ENCODE results near the gene FBXO31. TPM values are rescaled to one million over a fixed set of nuclear protein-coding genes. Genes with fewer than 3 reads are reported as not detected.

FBXO31 gene
- total RNA-seq, 2 experiments from 2014 or later: 35.7 to 38.9 TPM

DNA sequence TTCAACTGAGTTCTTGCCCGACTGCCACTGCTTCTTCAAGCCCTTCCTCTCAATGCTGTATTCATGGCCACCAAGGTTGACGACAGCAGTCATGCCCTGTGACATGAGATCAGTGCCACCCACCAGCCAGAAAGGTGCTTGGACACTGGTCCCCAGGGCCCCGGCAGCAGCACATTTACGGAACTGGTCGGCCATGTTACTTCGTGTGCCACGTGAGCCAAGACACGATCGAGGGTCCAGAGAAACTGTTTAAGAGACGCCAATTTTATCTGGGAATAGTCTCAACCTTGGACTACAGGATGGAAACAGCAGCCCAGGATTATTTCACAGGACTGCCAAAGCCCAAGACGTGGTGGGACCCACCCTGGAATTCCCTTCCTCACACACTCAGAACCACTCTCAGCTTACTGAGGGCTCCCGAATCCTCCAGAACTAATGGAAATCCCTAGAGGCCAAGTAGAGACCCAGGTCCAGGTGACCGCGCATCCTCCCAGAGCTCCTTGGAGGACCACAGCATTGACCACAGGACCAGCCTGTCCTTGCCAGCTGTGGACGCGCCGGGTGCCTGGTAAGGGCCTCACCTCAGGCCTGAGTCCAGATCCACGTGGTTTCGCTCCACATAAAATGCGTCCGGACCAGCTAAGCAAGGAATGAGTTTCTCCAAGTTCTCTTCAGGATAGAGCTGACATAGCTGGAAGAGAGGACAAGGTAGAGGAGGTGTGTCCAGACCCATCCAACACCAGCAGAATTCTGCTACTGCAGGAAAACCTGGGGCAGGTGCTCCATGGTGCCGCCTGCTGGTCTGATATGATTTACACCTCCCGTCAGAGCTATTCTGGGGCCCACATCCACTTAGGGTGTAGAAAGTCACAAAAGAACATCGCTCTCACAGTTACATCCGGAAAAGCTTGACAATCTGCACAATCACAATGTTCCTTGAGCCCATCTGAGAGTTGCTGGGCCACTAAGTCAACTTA is 36.7 kb upstream of the FBXO31 start:
- no peaks in the 10 kb centered on the region for H3K4me1 Mint-ChIP-seq (ENCODE audit: low read depth)
- ChIA-PET POLR2A (no interaction called here), CTCF (no interaction called here)
- H3K4me3 Mint-ChIP-seq: no peak overlapping the region
- no peaks in the 10 kb centered on the region for H3K9me3 Mint-ChIP-seq
- no peaks in the 10 kb centered on the region for H3K27me3 Mint-ChIP-seq
- Histone ChIP-seq H3K27me3 (ENCODE audit: control insufficient read depth in 1 of 2, insufficient read depth in 2 of 2, low read length in 2 of 2) (no peaks in the 10 kb centered on the region), H3K9me3 (ENCODE audit: control insufficient read depth in 1 of 2, insufficient read depth in 1 of 2, low read length in 2 of 2) (no peaks in the 10 kb centered on the region), H3K36me3 (ENCODE audit: insufficient read depth, low read length) (peaks cover 59% of the 10 kb centered on the region), H3K4me3 (ENCODE audit: low read length) (no peak overlapping the region), H3K27ac (ENCODE audit: low read depth in 1 of 2, low read length in 2 of 2) (no peak overlapping the region), H3K4me1 (ENCODE audit: insufficient read depth, low read length) (no peaks in the 10 kb centered on the region)
- peaks cover 70% of the 10 kb centered on the region for H3K36me3 Mint-ChIP-seq (ENCODE audit: low read depth)
- no peak overlapping the region for H3K27ac Mint-ChIP-seq
- TF ChIP-seq, protein P1, sequence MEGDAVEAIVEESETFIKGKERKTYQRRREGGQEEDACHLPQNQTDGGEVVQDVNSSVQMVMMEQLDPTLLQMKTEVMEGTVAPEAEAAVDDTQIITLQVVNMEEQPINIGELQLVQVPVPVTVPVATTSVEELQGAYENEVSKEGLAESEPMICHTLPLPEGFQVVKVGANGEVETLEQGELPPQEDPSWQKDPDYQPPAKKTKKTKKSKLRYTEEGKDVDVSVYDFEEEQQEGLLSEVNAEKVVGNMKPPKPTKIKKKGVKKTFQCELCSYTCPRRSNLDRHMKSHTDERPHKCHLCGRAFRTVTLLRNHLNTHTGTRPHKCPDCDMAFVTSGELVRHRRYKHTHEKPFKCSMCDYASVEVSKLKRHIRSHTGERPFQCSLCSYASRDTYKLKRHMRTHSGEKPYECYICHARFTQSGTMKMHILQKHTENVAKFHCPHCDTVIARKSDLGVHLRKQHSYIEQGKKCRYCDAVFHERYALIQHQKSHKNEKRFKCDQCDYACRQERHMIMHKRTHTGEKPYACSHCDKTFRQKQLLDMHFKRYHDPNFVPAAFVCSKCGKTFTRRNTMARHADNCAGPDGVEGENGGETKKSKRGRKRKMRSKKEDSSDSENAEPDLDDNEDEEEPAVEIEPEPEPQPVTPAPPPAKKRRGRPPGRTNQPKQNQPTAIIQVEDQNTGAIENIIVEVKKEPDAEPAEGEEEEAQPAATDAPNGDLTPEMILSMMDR (IDR thresholded peaks at IDR 0.05): no peak
- ATAC-seq (ENCODE audit: poor library complexity) (no peak), DNase-seq (no peak)
- intact Hi-C loops (cut with DNase I, micrococcal nuclease): loop anchor here in 1 of 2 experiments (5.0 kb wide), 1 partner anchor 497 kb away; no protein-coding TSS in a partner anchor

DNA sequence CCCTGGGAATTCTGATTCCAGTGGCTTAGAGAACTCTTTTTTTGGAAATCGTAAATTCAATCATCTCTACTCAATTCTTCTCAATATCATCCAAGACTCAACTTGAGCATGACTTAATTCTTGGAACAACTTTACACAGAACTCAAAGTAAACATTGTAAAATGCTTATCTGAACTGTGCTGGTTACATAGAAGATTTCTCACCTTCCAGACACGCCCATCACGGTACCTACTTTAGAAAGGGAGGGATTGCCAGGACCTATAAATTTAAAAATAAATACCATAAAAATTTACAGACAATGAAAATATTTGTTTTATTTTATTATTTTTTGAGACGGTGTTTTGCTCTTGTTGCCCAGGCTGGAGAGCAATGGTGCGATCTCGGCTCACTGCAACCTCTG is 35.1 kb upstream of the FBXO31 start:
- ATAC-seq (ENCODE audit: poor library complexity) (no peak), DNase-seq (no peak)
- Histone ChIP-seq H3K4me3 (ENCODE audit: low read length) (no peak overlapping the region), H3K36me3 (ENCODE audit: insufficient read depth, low read length) (peaks cover 60% of the 10 kb centered on the region), H3K4me1 (ENCODE audit: insufficient read depth, low read length) (no peaks in the 10 kb centered on the region), H3K9me3 (ENCODE audit: control insufficient read depth in 1 of 2, insufficient read depth in 1 of 2, low read length in 2 of 2) (no peaks in the 10 kb centered on the region), H3K27ac (ENCODE audit: low read depth in 1 of 2, low read length in 2 of 2) (no peak overlapping the region), H3K27me3 (ENCODE audit: control insufficient read depth in 1 of 2, insufficient read depth in 2 of 2, low read length in 2 of 2) (no peaks in the 10 kb centered on the region)
- TF ChIP-seq, protein P1 (IDR thresholded peaks at IDR 0.05): no peak
- Mint-ChIP-seq H3K27ac (no peak overlapping the region), H3K4me3 (no peak overlapping the region), H3K9me3 (no peaks in the 10 kb centered on the region), H3K4me1 (ENCODE audit: low read depth) (no peaks in the 10 kb centered on the region), H3K27me3 (no peaks in the 10 kb centered on the region), H3K36me3 (ENCODE audit: low read depth) (peaks cover 63% of the 10 kb centered on the region)
- CTCF ChIA-PET: no interaction called here
- POLR2A ChIA-PET: no interaction called here
- intact Hi-C loops (cut with DNase I, micrococcal nuclease): loop anchor here in 1 of 2 experiments (10.0 kb wide), 1 partner anchor 126 kb away; no protein-coding TSS in a partner anchor

DNA sequence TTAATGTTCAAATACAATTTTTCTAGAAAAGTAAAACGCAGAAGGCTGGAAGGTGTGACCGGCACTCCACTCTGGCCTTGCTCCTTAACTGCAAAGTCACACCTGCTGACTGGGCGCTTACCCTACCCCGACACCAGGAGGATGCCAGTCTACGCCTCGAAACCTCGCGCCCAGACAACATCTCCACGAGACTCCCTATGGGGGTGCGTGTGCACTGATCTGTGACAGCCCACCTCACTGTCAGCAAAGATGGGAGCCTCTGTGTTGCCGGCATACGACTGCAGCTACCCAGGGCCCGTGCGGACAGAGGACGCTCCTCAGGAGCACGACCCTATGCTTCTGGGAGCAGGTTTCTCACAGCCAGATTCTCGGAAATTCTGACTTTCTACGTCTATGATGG is 34.6 kb upstream of the FBXO31 start:
- H3K9me3 Mint-ChIP-seq: no peaks in the 10 kb centered on the region
- ATAC-seq (ENCODE audit: poor library complexity) (no peak), DNase-seq (no peak)
- intact Hi-C loops (cut with DNase I, micrococcal nuclease): loop anchor here in 1 of 2 experiments (10.0 kb wide), 1 partner anchor 127 kb away; no protein-coding TSS in a partner anchor
- H3K4me1 Mint-ChIP-seq (ENCODE audit: low read depth): no peaks in the 10 kb centered on the region
- no peak overlapping the region for H3K4me3 ChIP-seq (ENCODE audit: low read length)
- H3K36me3 ChIP-seq (ENCODE audit: insufficient read depth, low read length): peaks cover 56% of the 10 kb centered on the region
- ChIA-PET POLR2A (no interaction called here), CTCF (no interaction called here)
- TF ChIP-seq, protein P1 (IDR thresholded peaks at IDR 0.05): no peak
- H3K27me3 Mint-ChIP-seq: no peaks in the 10 kb centered on the region
- H3K36me3 Mint-ChIP-seq (ENCODE audit: low read depth): peaks cover 65% of the 10 kb centered on the region
- no peak overlapping the region for H3K4me3 Mint-ChIP-seq
- no peaks in the 10 kb centered on the region for H3K27me3 ChIP-seq (ENCODE audit: control insufficient read depth in 1 of 2, insufficient read depth in 2 of 2, low read length in 2 of 2)
- no peak overlapping the region for H3K27ac Mint-ChIP-seq
- no peak overlapping the region for H3K27ac ChIP-seq (ENCODE audit: low read depth in 1 of 2, low read length in 2 of 2)
- no peaks in the 10 kb centered on the region for H3K9me3 ChIP-seq (ENCODE audit: control insufficient read depth in 1 of 2, insufficient read depth in 1 of 2, low read length in 2 of 2)
- no peaks in the 10 kb centered on the region for H3K4me1 ChIP-seq (ENCODE audit: insufficient read depth, low read length)

Measured in CD4-positive, alpha-beta T cell (primary cell).